Measurements from ENCODE around the gene SKA1. TPM values are rescaled to one million over a fixed set of nuclear protein-coding genes. Genes with fewer than 3 reads are reported as not detected.
"Not testable (repeated sequence)": the region's sequence is repeated elsewhere in the genome, so short reads cannot be mapped to it uniquely, and the experiment has no call there.

The SKA1 gene
- total and polyA plus RNA-seq, 2 of the 13 experiments (the other 11 are each of a cell fraction or from before 2014, with no cell fraction given), result 5.3 to 21.3 TPM

DNA sequence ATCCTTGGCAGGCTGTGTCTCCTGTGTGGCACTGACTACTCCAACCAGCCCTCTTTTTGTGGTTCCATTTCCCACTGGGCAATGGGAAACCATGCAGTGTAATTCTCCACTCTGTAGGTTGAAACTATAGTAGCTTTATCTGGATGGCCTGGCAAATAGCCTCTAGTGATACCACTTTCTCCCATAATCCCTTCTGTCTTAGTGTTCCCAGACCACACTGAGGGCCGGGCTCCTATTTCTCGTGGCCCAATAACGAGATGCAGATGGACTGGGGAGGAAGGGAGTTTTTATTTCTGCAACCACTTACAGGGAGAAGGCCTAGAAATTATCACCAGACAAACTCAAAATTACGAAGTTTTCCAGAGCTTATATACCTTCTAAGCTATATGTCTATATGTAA, 24.7 kb downstream of the SKA1 start (continued):
- TF ChIP-seq, protein P1, sequence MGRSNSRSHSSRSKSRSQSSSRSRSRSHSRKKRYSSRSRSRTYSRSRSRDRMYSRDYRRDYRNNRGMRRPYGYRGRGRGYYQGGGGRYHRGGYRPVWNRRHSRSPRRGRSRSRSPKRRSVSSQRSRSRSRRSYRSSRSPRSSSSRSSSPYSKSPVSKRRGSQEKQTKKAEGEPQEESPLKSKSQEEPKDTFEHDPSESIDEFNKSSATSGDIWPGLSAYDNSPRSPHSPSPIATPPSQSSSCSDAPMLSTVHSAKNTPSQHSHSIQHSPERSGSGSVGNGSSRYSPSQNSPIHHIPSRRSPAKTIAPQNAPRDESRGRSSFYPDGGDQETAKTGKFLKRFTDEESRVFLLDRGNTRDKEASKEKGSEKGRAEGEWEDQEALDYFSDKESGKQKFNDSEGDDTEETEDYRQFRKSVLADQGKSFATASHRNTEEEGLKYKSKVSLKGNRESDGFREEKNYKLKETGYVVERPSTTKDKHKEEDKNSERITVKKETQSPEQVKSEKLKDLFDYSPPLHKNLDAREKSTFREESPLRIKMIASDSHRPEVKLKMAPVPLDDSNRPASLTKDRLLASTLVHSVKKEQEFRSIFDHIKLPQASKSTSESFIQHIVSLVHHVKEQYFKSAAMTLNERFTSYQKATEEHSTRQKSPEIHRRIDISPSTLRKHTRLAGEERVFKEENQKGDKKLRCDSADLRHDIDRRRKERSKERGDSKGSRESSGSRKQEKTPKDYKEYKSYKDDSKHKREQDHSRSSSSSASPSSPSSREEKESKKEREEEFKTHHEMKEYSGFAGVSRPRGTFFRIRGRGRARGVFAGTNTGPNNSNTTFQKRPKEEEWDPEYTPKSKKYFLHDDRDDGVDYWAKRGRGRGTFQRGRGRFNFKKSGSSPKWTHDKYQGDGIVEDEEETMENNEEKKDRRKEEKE (IDR thresholded peaks at IDR 0.05), result no peak
- TF ChIP-seq MAFK (conservative IDR thresholded peaks at IDR 0.05 in 1 of 2, IDR thresholded peaks at IDR 0.05 in 1 of 2; ENCODE audit: low read length in 2 of 2) (no peak), BRCA1 (CRISPR knock-in tag; IDR thresholded peaks at IDR 0.05) (no peak), SOX6 (IDR thresholded peaks at IDR 0.05) (no peak), SOX6 (CRISPR knock-in tag; IDR thresholded peaks at IDR 0.05) (no peak), CBX1 (IDR thresholded peaks at IDR 0.05; ENCODE audit: low read depth) (no peak), KAT2B (IDR thresholded peaks at IDR 0.05; ENCODE audit: borderline replicate concordance, low read depth, low read length) (no peak)

GRCh38 chr18:50400438-50400837, 25.6 kb downstream of the SKA1 start:
- H3K9me3 ChIP-seq (ENCODE audit: low read length); BruUV-seq (replicated peaks); intact Hi-C loops (cut with micrococcal nuclease; ENCODE audit: unreplicated experiment); FAIRE-seq; ATAC-seq; H3K27ac ChIP-seq (ENCODE audit: extremely low read length, insufficient read depth, low read length); H3K27me3 ChIP-seq (ENCODE audit: control insufficient read depth in 1 of 2, insufficient read depth in 2 of 2, low read length in 2 of 2); CTCF ChIA-PET (ENCODE audit: low intra/inter-chr PET ratio, low total read pairs); POLR2A ChIA-PET; H3K4me3 ChIP-seq (replicated peaks in 1 of 3; ENCODE audit: insufficient read depth in 1 of 3, low read depth in 2 of 3, low read length in 3 of 3); H2AFZ ChIP-seq (ENCODE audit: low read length); H3K79me2 ChIP-seq (ENCODE audit: insufficient read depth, low read length); H3K4me2 ChIP-seq (ENCODE audit: low read depth, low read length); H3K9ac ChIP-seq (ENCODE audit: insufficient read depth, low read depth, low read length); DNase-seq (ENCODE audit: low spot score); in situ Hi-C loops (cut with HindIII; ENCODE audit: extremely low pct_ligation_motif_present, low pct_unique_long_range_greater_than_20kb); H4K20me1 ChIP-seq (ENCODE audit: insufficient read depth, low read length); H3K36me3 ChIP-seq (replicated peaks in 1 of 2; ENCODE audit: control insufficient read depth in 1 of 2, insufficient read depth in 2 of 2, low read length in 2 of 2): not testable (repeated sequence)
- WGBS (ENCODE audit: low lambda C conversion rate), result 82% methylated on average over 5 of the region's 5 CpGs
- H3K4me1 ChIP-seq (ENCODE audit: insufficient read depth, low read length), result peaks cover 58% of the 10 kb centered on the region
